ENCODE measurements around the gene GPX3. TPM values are rescaled to one million over a fixed set of nuclear protein-coding genes. Genes with fewer than 3 reads are reported as not detected.

GPX3 gene
- total and polyA plus RNA-seq, 12 donors: 208 to 1,234 (median 702) TPM

- Histone ChIP-seq H3K36me3 (peaks cover 0 to 66% (median 26%) of the 10 kb centered on the region in 9 donors), H3K4me1 (peaks cover 37 to 97% (median 82%) of the 10 kb centered on the region in 9 donors)
Measured at GRCh38 chr5:151026088-151026487, 5.7 kb downstream of the GPX3 start.

DNA sequence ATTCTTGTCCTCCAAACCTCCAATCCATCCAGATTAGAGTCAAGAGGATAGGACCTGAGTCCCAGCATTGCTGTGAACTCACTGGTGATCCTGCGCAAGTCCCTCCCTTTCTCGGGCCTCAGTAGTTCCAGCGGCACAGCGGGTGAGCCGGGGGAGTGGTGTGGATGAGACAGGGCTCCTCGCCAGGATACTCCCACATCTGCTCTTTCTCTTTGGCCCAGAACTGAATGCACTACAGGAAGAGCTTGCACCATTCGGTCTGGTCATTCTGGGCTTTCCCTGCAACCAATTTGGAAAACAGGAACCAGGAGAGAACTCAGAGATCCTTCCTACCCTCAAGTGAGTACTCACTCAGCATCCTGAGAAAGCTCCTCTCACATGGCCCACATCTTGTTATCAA is 6.3 kb downstream of the GPX3 start:
- H3K36me3 ChIP-seq: peaks cover 0 to 72% (median 27%) of the 10 kb centered on the region in 9 donors
- no peaks in the 10 kb centered on the region for H3K27me3 ChIP-seq
- peak in 3 of 8 donors; percentile 15 to 27 (median 21) for ATAC-seq
- no peaks in the 10 kb centered on the region for H3K9me3 ChIP-seq
- peak overlapping the region; percentile 18 to 96 (median 58) for H3K27ac ChIP-seq
- no peak overlapping the region for H3K4me3 ChIP-seq
- 39 to 47% methylated on average over 7 of the region's 7 CpGs for WGBS, 2 donors
- TF ChIP-seq, protein P1, sequence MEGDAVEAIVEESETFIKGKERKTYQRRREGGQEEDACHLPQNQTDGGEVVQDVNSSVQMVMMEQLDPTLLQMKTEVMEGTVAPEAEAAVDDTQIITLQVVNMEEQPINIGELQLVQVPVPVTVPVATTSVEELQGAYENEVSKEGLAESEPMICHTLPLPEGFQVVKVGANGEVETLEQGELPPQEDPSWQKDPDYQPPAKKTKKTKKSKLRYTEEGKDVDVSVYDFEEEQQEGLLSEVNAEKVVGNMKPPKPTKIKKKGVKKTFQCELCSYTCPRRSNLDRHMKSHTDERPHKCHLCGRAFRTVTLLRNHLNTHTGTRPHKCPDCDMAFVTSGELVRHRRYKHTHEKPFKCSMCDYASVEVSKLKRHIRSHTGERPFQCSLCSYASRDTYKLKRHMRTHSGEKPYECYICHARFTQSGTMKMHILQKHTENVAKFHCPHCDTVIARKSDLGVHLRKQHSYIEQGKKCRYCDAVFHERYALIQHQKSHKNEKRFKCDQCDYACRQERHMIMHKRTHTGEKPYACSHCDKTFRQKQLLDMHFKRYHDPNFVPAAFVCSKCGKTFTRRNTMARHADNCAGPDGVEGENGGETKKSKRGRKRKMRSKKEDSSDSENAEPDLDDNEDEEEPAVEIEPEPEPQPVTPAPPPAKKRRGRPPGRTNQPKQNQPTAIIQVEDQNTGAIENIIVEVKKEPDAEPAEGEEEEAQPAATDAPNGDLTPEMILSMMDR (IDR thresholded peaks at IDR 0.05): no peak
- H3K4me1 ChIP-seq: peaks cover 37 to 94% (median 76%) of the 10 kb centered on the region in 9 donors
- intact Hi-C loops (cut with DNase I): no loop called here
- DNase-seq: peak in 1 of 2 donors; percentile 47

More at GRCh38 chr5:151026088-151026487, 5.7 kb downstream of the GPX3 start:
- ATAC-seq (no peak), DNase-seq (no peak)
- 47 to 63% methylated on average over 9 of the region's 9 CpGs for WGBS, 2 donors
- no peaks in the 10 kb centered on the region for H3K9me3 ChIP-seq
- intact Hi-C loops (cut with DNase I): no loop called here
- H3K27me3 ChIP-seq: no peaks in the 10 kb centered on the region
- TF ChIP-seq, protein P1 (IDR thresholded peaks at IDR 0.05): no peak
- H3K4me3 ChIP-seq: no peak overlapping the region
- H3K27ac ChIP-seq: peak overlapping the region in 9 of 10 donors; percentile 18 to 96 (median 60)

GRCh38 chr5:151027961-151028479 is 7.6 kb downstream of the GPX3 start:
- Histone ChIP-seq H3K36me3 (peaks cover 0 to 86% (median 37%) of the 10 kb centered on the region in 9 donors), H3K27me3 (no peaks in the 10 kb centered on the region), H3K27ac (peak overlapping the region in 6 of 10 donors; percentile 42 to 96 (median 76)), H3K4me3 (no peak overlapping the region), H3K4me1 (peaks cover 30 to 81% (median 63%) of the 10 kb centered on the region in 9 donors), H3K9me3 (no peaks in the 10 kb centered on the region)
- TF ChIP-seq, protein P1 (IDR thresholded peaks at IDR 0.05): no peak
- intact Hi-C loops (cut with DNase I): no loop called here
- WGBS, 2 donors: 80 to 86% methylated on average over 11 of the region's 11 CpGs
- DNase-seq (no peak), ATAC-seq (no peak)

DNA sequence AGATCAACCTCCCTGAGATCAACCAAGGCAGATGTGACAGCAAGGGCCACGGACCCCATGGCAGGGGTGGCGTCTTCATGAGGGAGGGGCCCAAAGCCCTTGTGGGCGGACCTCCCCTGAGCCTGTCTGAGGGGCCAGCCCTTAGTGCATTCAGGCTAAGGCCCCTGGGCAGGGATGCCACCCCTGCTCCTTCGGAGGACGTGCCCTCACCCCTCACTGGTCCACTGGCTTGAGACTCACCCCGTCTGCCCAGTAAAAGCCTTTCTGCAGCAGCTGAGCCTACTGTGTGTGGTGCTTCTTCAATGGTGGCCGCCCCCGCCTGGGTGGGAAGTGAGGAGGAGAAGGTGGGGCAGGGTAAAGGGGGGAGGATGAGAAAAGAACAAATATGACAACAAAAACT is 8.3 kb downstream of the GPX3 start:
- TF ChIP-seq, protein P1 (IDR thresholded peaks at IDR 0.05): no peak
- intact Hi-C loops (cut with DNase I): no loop called here
- Histone ChIP-seq H3K9me3 (no peaks in the 10 kb centered on the region), H3K4me3 (no peak overlapping the region), H3K27ac (peak overlapping the region in 4 of 10 donors; percentile 3 to 33 (median 14)), H3K27me3 (no peaks in the 10 kb centered on the region), H3K4me1 (peaks cover 28 to 74% (median 56%) of the 10 kb centered on the region in 9 donors), H3K36me3 (peaks cover 0 to 93% (median 43%) of the 10 kb centered on the region in 9 donors)
- 92 to 93% methylated on average over 8 of the region's 8 CpGs for WGBS, 2 donors
- DNase-seq (no peak), ATAC-seq (no peak)

All from heart right ventricle (tissue), 16 donors.